Testis (tissue), 2 donors: Measurements from ENCODE around the gene CARD10.

Experiments used
- POLR2A ChIP-seq: fragments of 450-650 bp; IDR thresholded peaks from one replicate; pipeline ENCODE4 v1.6.1; 2017; ENCODE audit warnings: antibody characterized with exemption, mild to moderate bottlenecking, moderate library complexity
- TF ChIP-seq, protein P1 (sequence below), 3 experiments: fragments of 450-650 bp in 2 of 3; fragments of 200-600 bp in 1 of 3; sonication (generic) in 1 of 3; IDR thresholded peaks; one replicate each; pipeline ENCODE4 v1.5.1; 2016 to 2019; ENCODE audit warnings: antibody characterized with exemption in 3 of 3, mild to moderate bottlenecking in 2 of 3, moderate library complexity in 1 of 3

DNA sequence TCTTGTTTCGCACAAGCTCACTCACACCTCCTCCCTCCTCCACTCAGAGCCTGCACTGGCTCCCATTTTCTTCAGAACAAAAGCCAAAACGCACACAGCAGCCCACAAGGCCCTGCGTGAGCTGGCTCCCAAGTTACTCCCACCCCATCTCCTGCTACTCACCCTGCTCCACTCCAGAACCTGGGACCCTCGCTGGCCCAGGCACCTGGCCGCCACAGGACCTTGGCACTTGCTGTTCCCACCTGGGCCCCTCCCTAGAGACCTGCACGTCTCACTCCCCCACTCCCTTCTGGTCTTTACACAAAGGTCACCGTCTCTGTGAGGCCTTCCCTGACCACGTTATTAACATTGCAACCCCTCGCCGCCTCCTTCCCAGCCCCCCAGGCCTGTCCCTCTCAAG is 32.1 kb downstream of the CARD10 start:
- TF ChIP-seq POLR2A: no peak
- TF ChIP-seq, protein P1, sequence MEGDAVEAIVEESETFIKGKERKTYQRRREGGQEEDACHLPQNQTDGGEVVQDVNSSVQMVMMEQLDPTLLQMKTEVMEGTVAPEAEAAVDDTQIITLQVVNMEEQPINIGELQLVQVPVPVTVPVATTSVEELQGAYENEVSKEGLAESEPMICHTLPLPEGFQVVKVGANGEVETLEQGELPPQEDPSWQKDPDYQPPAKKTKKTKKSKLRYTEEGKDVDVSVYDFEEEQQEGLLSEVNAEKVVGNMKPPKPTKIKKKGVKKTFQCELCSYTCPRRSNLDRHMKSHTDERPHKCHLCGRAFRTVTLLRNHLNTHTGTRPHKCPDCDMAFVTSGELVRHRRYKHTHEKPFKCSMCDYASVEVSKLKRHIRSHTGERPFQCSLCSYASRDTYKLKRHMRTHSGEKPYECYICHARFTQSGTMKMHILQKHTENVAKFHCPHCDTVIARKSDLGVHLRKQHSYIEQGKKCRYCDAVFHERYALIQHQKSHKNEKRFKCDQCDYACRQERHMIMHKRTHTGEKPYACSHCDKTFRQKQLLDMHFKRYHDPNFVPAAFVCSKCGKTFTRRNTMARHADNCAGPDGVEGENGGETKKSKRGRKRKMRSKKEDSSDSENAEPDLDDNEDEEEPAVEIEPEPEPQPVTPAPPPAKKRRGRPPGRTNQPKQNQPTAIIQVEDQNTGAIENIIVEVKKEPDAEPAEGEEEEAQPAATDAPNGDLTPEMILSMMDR (IDR thresholded peaks at IDR 0.05): no peak
